AG04450 (cell line): ENCODE data around the gene PDILT. TPM values are rescaled to one million over a fixed set of nuclear protein-coding genes. Genes with fewer than 3 reads are reported as not detected.
"Not testable (repeated sequence)": the region's sequence is repeated elsewhere in the genome, so short reads cannot be mapped to it uniquely, and the experiment has no call there.

Experiments used
- CTCF ChIA-PET: fragments of 300-600, 350-600 bp; formaldehyde crosslinking; extraction: SDS; loops from one replicate; lab custom pipeline; 2022; ENCODE audit warnings: antibody characterized with exemption, inconsistent platforms; lab: Charles Lee
- POLR2A ChIA-PET: fragments of 350-600 bp; formaldehyde crosslinking; extraction: SDS; loops from one replicate; lab custom pipeline; 2021; ENCODE audit warnings: antibody characterized with exemption, inconsistent platforms; lab: Yijun Ruan, JAX
- DNase-seq: peaks from one replicate; pipeline ENCODE4 v3.0.0-alpha.2; 2011; ENCODE audit warnings: low read depth, low spot score
- H3K27ac ChIP-seq: one replicate; pipeline ENCODE4 v1.5.1; 2012; ENCODE audit warnings: low read depth, low read length, control low read depth
- H3K27me3 ChIP-seq: one replicate; pipeline ENCODE4 v1.6.0; 2012; ENCODE audit warnings: low read length; ENCODE audit not compliant: control insufficient read depth, insufficient read depth
- H3K4me3 ChIP-seq: 2 replicates; pipeline ENCODE4 v1.5.1; 2011; ENCODE audit warnings: mild to moderate bottlenecking, low read depth, low read length, control low read depth
- H3K9me3 ChIP-seq: 2 replicates; pipeline ENCODE4 v1.5.1; 2012; ENCODE audit warnings: low read length; ENCODE audit not compliant: control insufficient read depth, insufficient read depth
- polyA plus RNA-seq: library from polyadenylated mRNA; depleted of rRNA; stranded (reverse); fragments of >200 nt; gene quantifications from 2 replicates; pipeline ENCODE4 v1.2.3, GENCODE V29; 2011
- TF ChIP-seq, protein P1 (sequence below): IDR thresholded peaks from 2 replicates; pipeline ENCODE4 v1.5.1; 2011; ENCODE audit warnings: low read depth, low read length, control low read depth, inconsistent platforms

PDILT gene
- polyA plus RNA-seq, 1 experiment = not detected

DNA sequence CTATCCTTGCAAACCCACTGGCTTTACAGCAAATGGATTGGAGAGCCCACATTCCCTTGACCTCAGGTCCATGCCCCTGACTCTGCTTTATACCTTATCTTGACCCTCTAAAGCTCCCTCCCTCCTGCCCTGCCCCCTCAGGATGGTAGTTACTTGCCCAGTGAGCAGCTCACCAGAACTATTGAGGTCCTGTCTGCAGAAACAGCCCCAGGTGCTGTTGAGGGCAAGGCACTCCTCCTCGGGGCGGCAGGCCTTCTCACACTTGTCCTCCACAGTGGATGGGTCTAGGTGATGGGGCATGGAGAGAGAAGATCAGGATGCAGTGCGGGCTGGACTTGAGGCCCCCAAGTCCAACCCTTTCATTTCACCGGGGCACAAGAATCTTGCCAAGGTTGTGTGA, 81.8 kb downstream of the PDILT start:
- TF ChIP-seq, protein P1, sequence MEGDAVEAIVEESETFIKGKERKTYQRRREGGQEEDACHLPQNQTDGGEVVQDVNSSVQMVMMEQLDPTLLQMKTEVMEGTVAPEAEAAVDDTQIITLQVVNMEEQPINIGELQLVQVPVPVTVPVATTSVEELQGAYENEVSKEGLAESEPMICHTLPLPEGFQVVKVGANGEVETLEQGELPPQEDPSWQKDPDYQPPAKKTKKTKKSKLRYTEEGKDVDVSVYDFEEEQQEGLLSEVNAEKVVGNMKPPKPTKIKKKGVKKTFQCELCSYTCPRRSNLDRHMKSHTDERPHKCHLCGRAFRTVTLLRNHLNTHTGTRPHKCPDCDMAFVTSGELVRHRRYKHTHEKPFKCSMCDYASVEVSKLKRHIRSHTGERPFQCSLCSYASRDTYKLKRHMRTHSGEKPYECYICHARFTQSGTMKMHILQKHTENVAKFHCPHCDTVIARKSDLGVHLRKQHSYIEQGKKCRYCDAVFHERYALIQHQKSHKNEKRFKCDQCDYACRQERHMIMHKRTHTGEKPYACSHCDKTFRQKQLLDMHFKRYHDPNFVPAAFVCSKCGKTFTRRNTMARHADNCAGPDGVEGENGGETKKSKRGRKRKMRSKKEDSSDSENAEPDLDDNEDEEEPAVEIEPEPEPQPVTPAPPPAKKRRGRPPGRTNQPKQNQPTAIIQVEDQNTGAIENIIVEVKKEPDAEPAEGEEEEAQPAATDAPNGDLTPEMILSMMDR = no peak
- Histone ChIP-seq H3K4me3 (no peak overlapping the region), H3K27ac (no peak overlapping the region), H3K27me3 (no peaks in the 10 kb centered on the region), H3K9me3 (peaks cover 16% of the 10 kb centered on the region)
- POLR2A ChIA-PET = no interaction called here
- CTCF ChIA-PET = no interaction called here
- no peak for DNase-seq

DNA sequence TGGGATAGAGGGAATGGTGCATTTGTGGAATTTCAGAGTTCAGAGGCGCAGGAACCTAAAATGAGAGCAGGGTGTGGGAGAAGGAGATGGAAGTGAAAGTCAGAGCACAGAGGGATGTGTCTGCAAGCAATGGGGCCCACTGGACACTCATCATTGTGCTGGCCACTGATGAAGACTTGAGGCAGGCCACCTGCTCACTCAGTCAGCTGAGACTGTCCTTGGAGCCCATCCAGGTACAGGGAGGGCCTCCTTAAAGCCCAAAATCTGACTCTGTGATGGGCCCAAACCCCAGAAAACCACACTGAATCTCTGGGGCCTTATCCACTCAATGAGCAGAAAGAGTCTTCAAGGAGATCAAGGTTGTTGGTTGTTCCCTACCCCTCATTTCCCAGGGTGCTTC, 82.9 kb downstream of the PDILT start:
- POLR2A ChIA-PET = no interaction called here

DNA sequence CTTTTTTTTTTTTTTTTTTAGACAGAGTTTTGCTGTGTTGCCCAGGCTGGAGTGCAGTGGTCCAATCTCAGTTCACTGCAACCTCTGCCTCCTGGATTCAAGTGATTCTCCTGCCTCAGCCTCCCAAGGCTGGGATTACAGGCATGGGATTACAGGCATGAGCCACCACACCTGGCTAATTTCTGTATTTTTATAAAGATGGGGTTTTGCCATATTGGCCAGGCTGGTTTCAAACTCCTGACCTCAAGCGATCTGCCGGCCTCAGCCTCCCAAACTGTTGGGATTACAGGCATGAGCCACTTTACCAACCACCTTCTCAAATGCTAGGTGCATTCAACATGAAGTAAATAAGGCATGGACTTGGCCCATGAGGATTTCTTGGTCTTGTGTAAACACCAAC, 83.5 kb downstream of the PDILT start:
- peaks cover 10% of the 10 kb centered on the region for H3K9me3 ChIP-seq
- POLR2A ChIA-PET, CTCF ChIA-PET: not testable (repeated sequence)

More for the DNA sequence above, 82.9 kb downstream of the PDILT start:
- CTCF ChIA-PET = no interaction called here
- TF ChIP-seq, protein P1 = no peak
- Histone ChIP-seq H3K4me3 (no peak overlapping the region), H3K9me3 (peaks cover 10% of the 10 kb centered on the region), H3K27ac (no peak overlapping the region), H3K27me3 (no peaks in the 10 kb centered on the region)
- no peak for DNase-seq

DNA sequence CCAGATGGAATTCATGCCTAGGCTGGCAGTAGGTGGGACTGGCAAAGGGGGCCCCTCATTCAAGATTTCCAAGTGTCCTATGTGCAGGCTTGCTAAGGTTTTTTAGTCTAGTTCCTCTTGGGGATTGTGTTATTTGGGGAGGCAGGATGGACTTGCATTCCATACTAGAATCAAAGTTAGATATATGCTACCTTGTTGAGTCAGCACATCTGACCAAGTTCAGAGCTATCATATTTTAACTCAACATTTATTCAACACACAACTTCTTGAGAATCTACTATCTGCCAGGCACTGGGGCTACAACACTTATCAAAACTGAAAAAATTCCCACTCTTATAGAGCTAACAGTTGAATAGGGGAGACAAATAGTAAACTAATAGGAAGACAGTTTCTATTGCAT, 83.9 kb downstream of the PDILT start:
- H3K4me3 ChIP-seq = no peak overlapping the region
- DNase-seq = no peak
- ChIA-PET CTCF (no interaction called here), POLR2A (no interaction called here)
- TF ChIP-seq, protein P1 = no peak
- no peaks in the 10 kb centered on the region for H3K27me3 ChIP-seq
- no peak overlapping the region for H3K27ac ChIP-seq
- peaks cover 10% of the 10 kb centered on the region for H3K9me3 ChIP-seq

More for the DNA sequence above, 83.5 kb downstream of the PDILT start:
- not testable (repeated sequence) for H3K4me3 ChIP-seq, DNase-seq, H3K27me3 ChIP-seq, H3K27ac ChIP-seq

DNA sequence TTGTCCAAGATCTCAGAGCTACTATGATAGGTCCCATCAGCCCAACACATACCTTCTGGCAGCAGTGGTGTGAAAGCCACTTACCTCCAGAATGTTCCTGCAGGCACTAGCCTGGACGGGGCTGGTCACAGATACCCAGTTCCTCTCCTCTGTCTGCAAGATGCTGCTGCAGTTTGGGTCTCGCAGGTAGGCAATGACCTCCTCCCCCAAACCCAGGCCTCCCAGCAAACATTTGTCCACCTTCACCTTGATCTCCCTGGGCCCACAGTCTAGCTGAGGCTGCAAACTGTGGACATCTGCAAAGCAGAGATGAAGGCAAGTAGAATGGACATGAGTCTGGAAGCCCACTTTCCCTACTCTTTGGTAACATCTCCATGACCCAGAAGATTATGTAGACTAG, 84.4 kb downstream of the PDILT start:
- POLR2A ChIA-PET = no interaction called here
- CTCF ChIA-PET = interaction anchor here (1.1 kb wide), 1 partner anchor 412 kb away, joined by 3 read pairs; no protein-coding TSS in a partner anchor
- H3K9me3 ChIP-seq = peaks cover 10% of the 10 kb centered on the region

More for the DNA sequence above, 84.4 kb downstream of the PDILT start:
- TF ChIP-seq, protein P1 = no peak
- H3K27ac ChIP-seq = no peak overlapping the region
- H3K4me3 ChIP-seq = no peak overlapping the region
- H3K27me3 ChIP-seq = no peaks in the 10 kb centered on the region
- no peak for DNase-seq
